HG02798 (cell line): ENCODE data around the gene SEZ6L2.
"Not testable (repeated sequence)": the region's sequence is repeated elsewhere in the genome, so short reads cannot be mapped to it uniquely, and the experiment has no call there.

Experiments used
- ATAC-seq: cut with Tn5 transposase; IDR thresholded peaks from one replicate; pipeline ENCODE4 v1.9.1; 2021; ENCODE audit warnings: mild to moderate bottlenecking; ENCODE audit not compliant: unreplicated experiment, poor library complexity

Gene SEZ6L2

DNA sequence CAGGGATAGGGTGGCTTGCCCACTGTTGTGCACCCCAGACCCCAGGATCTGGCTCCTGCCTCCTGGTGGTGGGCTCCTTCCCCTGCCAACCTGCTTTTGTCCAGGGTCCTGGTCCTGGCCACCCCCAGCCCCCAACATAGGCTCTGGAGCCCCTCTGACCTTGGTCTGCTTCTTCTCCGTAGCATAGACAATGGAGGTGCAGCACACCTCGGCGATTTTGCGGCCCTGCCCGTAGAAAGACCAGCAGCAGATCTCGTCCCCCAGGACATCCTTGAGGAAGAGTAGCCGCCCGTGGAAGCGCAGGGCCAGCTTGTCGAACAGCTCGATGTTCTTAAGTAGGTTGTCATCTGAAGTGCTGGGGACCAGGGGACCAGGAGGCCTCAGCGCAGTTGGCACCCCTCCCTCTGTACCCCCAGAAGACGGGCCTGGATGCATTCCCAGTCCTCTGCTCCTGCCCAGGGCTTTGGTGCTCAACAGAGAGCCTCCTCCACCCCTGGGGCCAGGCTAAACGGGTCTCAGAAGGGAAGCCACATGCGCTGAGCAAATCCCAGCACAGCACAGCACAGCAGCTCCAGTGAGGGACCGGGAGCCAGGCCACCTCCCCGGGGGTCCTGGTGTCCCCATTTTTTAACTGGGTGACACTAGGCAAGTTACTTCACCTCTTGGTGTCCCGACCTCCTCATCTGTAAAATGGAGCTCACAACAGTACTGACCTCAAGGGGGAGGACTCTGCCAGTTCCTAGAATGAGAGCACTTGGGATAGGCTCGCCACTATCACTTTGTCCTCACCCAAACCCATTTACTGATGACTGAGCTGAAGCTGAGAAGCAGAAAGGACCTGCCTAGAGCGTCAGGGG is 11.7 kb upstream of the SEZ6L2 start:
- no peak for ATAC-seq

DNA sequence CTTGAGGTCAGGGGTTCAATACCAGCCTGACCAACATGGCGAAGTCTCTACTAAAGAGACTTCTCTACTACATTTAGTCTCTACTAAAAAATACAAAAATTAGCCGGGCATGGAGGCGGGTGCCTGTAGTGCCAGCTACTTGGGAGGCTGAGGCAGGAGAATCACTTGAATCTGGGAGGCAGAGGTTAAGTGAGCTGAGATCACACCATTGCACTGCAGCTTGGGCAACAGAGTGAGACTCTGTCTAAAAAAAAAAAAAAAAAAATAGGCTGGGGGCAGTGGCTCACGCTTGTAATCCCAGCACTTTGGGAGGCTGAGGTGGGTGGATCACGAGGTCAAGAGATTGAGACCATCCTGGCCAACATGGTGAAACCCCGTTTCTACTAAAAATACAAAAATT is 10.5 kb upstream of the SEZ6L2 start:
- ATAC-seq, result not testable (repeated sequence)

DNA sequence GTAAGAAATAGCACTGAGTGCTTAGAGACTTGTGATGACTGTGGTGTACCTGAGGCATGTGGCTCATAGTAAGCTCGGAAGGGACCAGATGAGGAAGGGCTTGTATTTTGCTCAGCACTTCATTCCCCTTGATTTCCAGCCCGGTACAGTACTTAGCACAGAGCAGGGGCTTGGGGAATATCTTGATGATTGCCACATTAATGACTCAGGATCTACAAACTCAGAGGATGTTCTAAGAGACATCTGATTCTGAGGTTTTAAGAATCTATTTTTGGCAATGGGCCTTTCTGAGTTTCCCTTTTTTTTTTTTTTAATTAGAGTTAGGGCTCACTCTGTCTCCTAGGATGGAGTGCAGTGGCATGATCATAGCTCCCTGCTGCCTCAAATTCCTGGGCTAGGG is 10.0 kb upstream of the SEZ6L2 start:
- no peak for ATAC-seq

DNA sequence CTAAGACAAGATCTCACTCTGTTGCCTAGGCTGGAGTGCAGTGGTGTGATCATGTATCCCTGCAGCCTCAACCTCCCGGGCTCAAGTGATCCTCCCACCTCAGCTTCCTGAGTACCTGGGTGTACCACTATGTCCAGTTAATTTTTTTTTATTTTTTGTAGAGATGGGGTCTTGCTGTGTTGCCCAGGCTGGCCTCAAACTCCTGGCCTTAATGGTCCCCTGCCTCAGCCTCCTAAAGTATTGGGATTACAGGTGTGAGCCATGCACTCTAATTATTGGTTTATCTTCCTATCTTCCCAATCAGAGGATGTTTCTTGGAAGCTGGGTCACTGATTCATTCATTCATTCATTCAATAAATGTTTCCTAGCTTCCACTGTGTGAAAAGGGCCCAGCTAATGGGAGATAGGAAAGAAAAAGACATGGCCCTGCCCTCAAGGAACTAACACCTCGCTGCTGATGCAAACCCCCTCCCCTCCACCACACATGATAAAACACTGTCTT is 9.4 kb upstream of the SEZ6L2 start:
- ATAC-seq, result no peak

DNA sequence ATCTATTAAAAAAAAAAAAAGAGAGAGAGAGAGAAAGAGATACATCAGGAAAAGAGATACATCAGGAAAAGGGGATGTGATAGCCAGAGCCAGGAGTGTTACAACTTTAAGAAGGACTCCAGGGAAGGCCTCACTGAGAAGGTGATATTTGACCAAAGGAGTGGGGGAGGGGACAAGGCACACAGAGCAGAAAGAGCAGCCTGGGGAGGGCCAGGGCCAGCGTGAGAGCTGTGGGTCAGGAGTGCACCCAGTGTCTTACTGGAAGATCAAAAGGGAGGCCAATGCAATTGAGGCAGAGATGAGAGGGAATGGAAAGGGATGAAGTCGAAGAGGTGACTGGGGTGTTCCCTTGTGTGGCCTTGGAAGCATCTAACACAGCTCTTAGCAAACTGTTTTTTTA is 8.6 kb upstream of the SEZ6L2 start:
- no peak for ATAC-seq

DNA sequence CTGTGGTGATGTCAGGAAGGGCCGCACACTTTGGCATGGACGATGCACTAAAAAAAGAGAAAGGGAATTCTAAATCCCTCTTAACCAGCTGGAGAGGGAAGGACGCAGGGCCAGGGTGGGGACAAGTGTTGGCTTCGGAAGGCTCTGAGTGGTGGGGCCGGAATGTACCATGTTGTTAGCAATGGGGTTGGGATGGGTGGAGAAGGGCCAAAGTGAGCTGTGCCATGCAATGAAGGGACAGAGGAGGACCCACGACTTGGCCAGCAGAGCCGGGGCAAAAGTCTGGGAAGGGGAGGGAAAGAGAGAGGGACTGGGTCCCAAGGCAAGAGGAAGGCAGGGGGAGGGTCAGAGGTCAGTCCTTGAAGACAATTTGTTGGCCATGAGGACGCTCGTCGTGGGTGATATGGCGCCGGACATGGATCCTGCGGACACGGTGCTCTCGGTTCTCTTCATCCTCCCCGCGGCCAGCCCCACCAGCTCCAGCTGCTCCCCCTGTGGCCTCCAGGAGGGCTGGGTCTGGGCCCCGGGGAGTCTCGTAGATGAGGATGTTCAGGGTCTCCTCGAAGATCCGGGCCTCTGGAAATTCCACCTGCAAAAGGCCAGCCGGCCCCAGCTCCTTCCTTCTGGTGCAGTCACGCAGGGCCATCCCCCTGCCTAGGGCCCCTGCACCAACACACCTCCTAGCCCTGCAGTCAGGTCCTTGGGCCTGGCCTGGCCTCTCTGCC is 7.3 kb upstream of the SEZ6L2 start:
- no peak for ATAC-seq

DNA sequence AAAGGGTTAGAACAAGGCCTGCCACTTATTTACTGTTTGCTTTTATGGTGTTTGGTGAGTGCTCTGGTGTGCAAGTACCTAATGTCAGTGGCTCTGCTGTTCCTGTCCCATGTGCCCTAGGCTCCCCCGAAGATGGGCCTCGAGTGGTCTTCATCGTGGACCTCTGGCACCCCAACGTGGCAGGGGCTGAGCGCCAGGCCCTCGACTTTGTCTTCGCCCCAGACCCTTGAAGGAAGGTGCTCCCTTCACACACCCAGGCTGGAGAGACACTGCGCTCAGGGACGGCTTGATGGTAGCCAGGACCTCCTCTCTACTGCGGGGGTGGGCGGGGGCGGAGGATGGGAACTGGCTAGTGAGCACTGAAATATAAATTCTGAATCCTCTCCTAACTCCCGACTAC is 6.3 kb upstream of the SEZ6L2 start:
- ATAC-seq, result no peak

DNA sequence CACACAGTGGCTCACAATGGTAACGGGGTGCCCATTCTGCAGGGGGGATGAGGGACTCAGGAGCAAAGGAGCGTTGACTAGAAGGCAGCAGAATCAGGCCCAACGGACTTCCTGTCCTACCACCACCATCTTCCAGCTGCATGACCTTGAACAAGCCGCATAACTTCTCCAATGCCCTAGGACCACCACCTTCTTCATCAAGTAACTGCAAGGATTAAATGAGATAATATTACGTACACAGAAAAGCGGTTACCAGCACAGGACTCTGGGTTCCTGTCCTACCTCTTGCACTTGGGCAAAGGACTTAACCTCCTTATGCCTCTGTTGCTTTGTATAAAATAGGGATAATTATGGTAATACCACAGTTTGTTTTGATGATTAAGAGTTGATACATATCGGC is 5.6 kb upstream of the SEZ6L2 start:
- no peak for ATAC-seq

DNA sequence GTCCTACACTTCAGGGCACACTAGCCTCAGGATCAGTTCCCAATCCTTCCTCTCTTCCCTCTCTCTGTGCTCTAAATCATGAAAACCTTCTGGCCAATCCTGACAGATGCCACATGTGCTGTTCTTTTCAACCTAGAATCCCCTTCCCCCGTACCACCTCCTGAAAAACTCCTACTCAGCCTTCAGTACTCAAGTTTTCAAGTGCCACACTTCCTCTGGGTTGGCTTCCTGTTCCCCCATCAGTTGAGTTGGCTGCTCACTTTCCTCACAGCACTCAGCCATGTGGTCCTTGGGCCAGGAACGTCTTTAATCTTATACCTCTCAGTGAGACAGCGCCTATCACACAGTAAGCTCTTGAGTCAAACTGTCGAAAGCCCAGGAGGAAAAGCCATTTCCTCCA is 4.2 kb upstream of the SEZ6L2 start:
- no peak for ATAC-seq

DNA sequence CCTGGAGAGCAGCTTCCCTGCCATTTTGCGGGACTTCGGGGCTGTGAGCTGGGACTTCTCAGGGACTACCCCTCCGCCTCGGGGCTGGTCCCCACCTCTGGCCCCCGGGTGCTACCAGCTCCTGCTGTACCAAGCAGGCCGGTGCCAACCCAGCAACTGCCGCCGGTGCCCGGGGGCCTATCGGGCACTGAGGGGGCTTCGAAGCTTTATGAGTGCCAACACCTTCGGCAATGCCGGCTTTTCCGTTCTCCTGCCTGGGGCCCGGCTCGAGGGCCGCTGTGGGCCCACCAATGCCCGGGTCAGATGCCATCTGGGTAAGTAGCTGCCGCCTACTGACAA is 2.2 kb upstream of the SEZ6L2 start:
- no peak for ATAC-seq

DNA sequence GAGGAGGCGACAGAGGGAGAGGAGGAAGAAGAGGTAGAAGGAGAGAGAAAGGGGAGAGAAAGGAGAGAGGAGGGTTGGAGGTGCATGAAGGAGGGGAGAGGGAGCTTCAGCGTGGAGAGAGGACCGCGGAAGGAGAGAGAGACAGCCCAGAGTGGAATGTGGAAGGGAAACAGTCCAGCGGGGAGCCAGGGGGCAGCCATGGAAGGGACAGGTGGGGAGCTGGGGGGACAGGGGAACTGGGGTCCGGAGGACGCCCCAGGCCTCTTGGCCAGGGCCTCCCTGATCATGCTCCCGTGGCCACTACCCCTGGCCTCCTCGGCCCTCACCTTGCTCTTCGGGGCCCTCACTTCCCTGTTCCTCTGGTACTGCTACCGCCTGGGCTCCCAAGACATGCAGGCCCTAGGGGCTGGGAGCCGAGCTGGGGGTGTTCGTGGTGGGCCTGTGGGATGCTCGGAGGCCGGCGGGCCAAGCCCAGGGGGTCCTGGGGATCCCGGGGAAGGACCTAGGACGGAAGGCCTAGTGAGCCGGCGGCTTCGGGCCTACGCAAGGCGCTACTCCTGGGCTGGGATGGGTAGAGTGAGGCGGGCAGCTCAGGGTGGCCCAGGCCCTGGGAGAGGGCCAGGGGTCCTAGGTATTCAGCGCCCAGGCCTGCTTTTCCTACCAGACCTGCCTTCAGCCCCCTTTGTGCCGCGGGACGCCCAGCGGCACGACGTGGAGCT is 1.7 kb upstream of the SEZ6L2 start:
- no peak for ATAC-seq

DNA sequence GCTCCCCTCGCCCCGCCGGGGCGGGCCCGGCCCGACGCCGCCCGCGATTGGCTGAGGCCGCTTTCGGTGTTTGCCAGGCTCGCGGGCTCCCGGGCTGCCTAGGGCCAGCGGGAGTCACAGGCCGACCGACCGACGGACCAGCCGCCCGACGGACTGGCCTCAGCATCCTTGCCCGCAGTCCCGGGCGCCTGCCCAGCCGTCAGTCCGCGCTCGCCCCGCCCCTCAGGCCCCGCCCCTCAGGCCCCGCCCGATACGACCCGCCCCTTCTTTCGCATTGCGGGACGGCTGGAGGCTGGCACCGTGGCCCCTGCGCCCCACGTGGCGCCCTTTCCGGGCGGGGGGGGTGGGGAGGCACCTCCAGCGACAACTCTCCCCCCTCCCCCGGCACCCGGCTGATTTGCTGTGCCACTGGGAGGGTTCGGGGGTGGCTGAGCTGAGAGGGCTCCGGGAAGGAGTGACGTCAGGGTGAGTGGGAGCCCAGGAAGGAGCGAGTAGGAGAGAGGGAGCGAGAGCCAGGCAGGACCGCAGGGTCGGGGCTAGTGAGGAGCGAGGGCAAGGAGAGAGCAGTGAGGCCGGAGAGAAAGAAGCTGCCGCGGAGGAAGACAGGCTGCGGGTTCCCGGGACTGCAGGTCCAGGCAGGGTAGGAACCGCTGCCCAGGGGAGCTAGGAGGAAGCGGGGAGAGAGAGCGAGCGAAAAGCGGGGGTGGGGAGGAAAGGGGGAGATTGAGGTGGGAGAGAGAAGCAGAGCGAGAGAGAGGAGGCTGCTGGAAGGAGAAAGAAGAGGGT is 945 bp upstream of the SEZ6L2 start, which contains the start of gene ASPHD1:
ASPHD1 (plus strand) TSS at position 387 of the 786 bp plus-strand sequence. CDS start 484 bp downstream, outside the sequence.
- ATAC-seq, result peak; percentile 75

DNA sequence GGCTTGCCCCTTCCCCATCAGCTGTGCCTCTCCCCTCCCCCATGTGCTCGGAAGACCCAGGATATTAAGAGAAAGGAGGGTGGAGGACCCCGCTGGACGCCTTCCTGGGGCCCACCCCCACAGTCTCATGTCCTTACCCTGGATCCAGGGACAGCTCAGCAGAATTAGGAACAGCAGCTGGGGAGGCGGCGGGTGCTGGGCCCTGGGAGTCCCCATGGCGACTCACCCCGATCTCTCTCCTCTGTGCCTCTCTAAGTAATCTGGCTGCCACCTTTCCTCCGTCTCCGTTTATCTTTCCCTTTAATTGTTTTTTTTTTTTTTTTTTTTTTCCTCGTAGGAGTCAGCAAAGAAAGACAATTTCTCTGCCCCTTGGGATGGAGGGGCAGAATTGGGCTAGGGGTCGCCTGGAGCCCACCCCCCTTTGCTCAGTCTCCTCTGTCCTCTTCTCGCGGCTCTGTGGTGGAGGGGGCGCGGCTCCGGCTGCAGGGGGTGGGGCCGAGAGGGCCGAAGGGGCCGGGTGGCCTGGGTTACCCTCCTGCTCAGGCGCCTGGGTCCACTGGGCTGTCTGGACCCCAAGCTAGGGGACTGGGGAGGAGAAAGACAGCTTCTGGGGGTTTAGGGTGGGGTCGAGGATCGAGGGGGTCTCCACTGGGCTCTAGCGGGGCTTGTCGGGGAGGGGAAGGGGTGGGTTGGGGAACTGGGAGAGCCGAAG is 390 bp downstream of the SEZ6L2 start:
- ATAC-seq, result no peak

DNA sequence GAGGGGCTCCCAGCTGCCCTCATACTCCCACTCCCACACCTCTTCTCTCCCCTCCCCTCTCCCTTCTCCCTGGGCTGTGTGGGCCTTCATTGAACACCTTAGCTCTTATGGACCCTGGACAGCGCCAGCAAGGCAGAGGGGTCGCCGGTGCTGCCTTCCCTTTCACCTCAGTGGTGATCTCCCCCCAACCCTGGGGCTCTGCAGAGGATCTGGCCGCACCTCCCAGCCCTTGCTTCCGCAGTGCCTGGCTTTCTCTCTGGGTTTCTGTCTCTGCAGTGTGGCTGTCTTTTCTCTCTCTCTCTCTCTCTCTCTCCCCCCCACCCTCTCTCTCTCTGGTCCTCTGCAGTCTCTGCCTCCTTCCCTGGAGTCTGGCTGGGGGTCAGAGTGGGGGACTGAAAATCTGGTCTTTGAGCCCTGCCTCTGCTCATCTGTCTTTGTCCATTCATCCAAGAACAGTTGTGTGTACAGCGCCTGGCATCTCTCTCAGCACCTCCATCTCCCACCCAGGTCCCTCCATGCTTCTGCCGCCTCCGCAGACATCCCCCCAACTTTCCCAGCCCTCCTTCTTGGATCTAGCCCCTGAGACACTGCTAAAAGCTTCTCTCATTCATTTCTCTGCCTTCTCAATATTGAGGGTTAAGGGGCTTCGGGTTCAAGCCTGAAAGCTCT is 1.1 kb downstream of the SEZ6L2 start:
- no peak for ATAC-seq

DNA sequence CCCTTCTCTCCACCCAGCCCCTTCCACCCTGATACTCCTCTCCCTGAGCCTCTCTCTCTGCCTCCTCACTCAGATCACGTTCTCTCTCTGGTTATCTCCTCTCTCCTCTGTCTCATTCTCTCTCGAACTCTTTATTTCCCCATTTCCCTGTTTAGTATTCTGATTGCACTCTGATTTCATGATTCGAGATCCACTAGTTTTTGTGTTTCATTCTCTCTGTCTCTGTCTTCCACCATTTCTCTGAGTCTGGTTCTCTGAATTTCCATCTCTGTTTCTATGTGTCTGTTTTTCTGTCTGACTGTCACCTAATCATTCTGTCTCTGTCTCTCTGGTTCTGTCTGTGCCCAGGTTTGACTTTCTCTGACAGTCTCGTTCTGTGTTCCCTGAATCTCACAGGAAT is 2.0 kb downstream of the SEZ6L2 start:
- no peak for ATAC-seq

DNA sequence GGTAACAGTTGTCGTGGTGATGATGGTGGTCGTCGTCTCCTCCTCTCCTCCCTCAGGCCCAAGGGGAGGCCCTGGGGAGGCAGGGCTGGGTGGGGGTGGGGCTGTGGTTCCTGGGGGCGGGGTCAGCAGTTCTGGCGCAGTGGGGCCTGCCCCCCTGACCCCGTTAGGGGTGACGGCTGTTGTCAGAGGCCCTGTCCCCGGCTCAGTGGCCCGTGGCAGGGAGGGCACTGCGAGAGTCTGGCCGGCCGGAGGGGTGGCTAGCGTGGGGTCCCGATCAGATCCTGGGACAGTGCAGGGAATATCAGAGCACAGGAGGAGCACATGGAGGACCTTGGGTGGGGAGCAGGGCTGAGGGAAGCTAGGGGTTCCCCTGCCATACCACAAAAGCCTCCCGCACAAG is 2.5 kb downstream of the SEZ6L2 start:
- no peak for ATAC-seq

DNA sequence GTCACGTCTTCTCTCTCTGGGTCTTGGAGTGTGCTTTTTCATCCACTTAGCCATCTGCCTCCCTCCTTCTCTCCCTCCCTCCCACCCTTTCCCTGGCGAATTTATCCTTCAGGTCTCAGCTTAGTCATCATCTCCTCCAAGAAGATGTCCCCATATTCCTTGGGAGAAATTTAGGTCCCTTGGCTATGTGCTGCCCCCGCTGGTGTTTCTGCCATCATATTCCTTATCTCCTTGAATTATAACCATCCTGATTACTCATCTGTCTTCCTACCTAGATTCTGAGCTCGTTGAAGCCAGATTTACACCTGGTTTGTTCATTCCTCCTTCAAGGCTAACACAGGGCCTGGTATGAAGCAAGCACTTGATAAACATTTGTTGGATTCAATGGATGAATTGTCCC is 5.0 kb downstream of the SEZ6L2 start:
- ATAC-seq, result no peak

DNA sequence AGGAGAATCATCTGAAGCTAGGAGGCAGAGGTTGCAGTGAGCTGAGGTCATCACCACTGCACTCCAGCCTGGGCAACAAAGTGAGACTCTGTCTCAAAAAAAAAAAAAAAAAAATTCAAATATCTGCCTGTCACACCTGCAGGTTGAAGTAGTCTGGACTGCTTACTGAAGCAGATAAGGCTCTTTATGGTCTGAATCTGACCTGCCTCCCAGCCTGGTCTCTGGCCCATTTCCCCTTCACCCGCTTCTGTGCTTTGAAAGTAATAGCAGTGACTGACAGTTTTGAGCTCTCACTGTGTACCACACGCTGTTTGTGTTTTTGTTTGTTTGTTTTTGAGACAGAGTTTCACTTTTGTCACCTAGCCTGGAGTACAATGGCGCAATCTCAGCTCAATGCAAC is 5.8 kb downstream of the SEZ6L2 start:
- ATAC-seq, result no peak

DNA sequence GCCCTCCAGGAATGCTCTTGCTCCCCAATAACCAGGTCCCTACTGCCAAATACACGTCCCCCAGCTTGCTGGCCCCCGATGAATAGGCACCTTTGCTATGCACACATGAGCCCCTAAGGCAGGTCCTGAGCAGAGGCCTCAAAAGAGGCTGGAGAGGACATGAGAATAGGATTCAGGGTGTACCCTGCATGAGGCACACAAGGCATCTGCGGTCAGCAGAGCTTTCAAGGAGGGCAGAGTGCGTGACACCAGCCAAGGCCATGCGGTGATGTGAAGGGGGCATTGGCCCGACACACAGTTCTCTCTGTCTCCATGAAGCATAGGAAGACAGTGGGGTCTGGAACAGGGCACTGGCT is 6.9 kb downstream of the SEZ6L2 start:
- ATAC-seq, result no peak
